ENCODE results near the gene RGPD3. TPM values are rescaled to one million over a fixed set of nuclear protein-coding genes. Genes with fewer than 3 reads are reported as not detected.

The RGPD3 gene
- total and polyA plus RNA-seq, 3 experiments from 2014 or later: 0.04 to 0.18 (median 0.12) TPM

- no peaks in the 10 kb centered on the region for H3K36me3 ChIP-seq (ENCODE audit: insufficient read depth, low read length)
- Mint-ChIP-seq H3K36me3 (no peaks in the 10 kb centered on the region), H3K4me3 (peak overlapping the region in 1 of 7 donors; percentile 9), H3K27me3 (peaks cover 9 to 16% of the 10 kb centered on the region in 2 donors), H3K4me1 (no peaks in the 10 kb centered on the region), H3K27ac (no peak overlapping the region), H3K9me3 (no peaks in the 10 kb centered on the region)
- H3K4me1 ChIP-seq (ENCODE audit: insufficient read depth, low read length): no peaks in the 10 kb centered on the region
- no peak overlapping the region for H3K4me3 ChIP-seq (ENCODE audit: low read length)
- ChIA-PET CTCF (no interaction called here), POLR2A (no interaction called here)
- H3K27me3 ChIP-seq (ENCODE audit: insufficient read depth, low read length, poor library complexity, severe bottlenecking): peaks cover 4% of the 10 kb centered on the region
- H3K27ac ChIP-seq (ENCODE audit: low read depth, low read length): no peak overlapping the region
- no peak for DNase-seq
- H3K9me3 ChIP-seq (ENCODE audit: low read length): no peaks in the 10 kb centered on the region
These were observed 104.4 kb downstream of the RGPD3 start for GRCh38 chr2:106363791-106364190.

GRCh38 chr2:106362789-106363188 lies 105.4 kb downstream of the RGPD3 start:
- CTCF ChIA-PET: no interaction called here
- DNase-seq: no peak
- no peaks in the 10 kb centered on the region for H3K36me3 Mint-ChIP-seq
- Histone ChIP-seq H3K27ac (ENCODE audit: low read depth, low read length) (no peak overlapping the region), H3K36me3 (ENCODE audit: insufficient read depth, low read length) (no peaks in the 10 kb centered on the region), H3K4me1 (ENCODE audit: insufficient read depth, low read length) (no peaks in the 10 kb centered on the region), H3K4me3 (ENCODE audit: low read length) (no peak overlapping the region), H3K27me3 (ENCODE audit: insufficient read depth, low read length, poor library complexity, severe bottlenecking) (peaks cover 4% of the 10 kb centered on the region), H3K9me3 (ENCODE audit: low read length) (no peaks in the 10 kb centered on the region)
- no peak overlapping the region for H3K27ac Mint-ChIP-seq
- H3K27me3 Mint-ChIP-seq: peaks cover 9 to 25% of the 10 kb centered on the region in 2 donors
- POLR2A ChIA-PET: no interaction called here
- H3K4me3 Mint-ChIP-seq: no peak overlapping the region
- no peaks in the 10 kb centered on the region for H3K9me3 Mint-ChIP-seq
- no peaks in the 10 kb centered on the region for H3K4me1 Mint-ChIP-seq

- POLR2A ChIA-PET: no interaction called here
- H3K36me3 Mint-ChIP-seq: no peaks in the 10 kb centered on the region
These were observed 108.7 kb downstream of the RGPD3 start for GRCh38 chr2:106359512-106359911.

GRCh38 chr2:106358521-106358920 lies 109.7 kb downstream of the RGPD3 start:
- POLR2A ChIA-PET: no interaction called here
- peaks cover 4% of the 10 kb centered on the region for H3K27me3 ChIP-seq (ENCODE audit: insufficient read depth, low read length, poor library complexity, severe bottlenecking)
- no peaks in the 10 kb centered on the region for H3K9me3 ChIP-seq (ENCODE audit: low read length)
- H3K27me3 Mint-ChIP-seq: peaks cover 17 to 40% of the 10 kb centered on the region in 2 donors
- H3K9me3 Mint-ChIP-seq: no peaks in the 10 kb centered on the region
- no peaks in the 10 kb centered on the region for H3K4me1 Mint-ChIP-seq
- H3K36me3 Mint-ChIP-seq: no peaks in the 10 kb centered on the region
- no peaks in the 10 kb centered on the region for H3K36me3 ChIP-seq (ENCODE audit: insufficient read depth, low read length)
- no peaks in the 10 kb centered on the region for H3K4me1 ChIP-seq (ENCODE audit: insufficient read depth, low read length)
- no peak overlapping the region for H3K27ac Mint-ChIP-seq
- H3K27ac ChIP-seq (ENCODE audit: low read depth, low read length): no peak overlapping the region
- H3K4me3 Mint-ChIP-seq: no peak overlapping the region
- CTCF ChIA-PET: no interaction called here
- DNase-seq: no peak
- no peak overlapping the region for H3K4me3 ChIP-seq (ENCODE audit: low read length)

More at GRCh38 chr2:106359512-106359911, 108.7 kb downstream of the RGPD3 start:
- no peaks in the 10 kb centered on the region for H3K4me1 Mint-ChIP-seq
- H3K9me3 ChIP-seq (ENCODE audit: low read length): no peaks in the 10 kb centered on the region
- no peaks in the 10 kb centered on the region for H3K4me1 ChIP-seq (ENCODE audit: insufficient read depth, low read length)
- H3K36me3 ChIP-seq (ENCODE audit: insufficient read depth, low read length): no peaks in the 10 kb centered on the region
- H3K4me3 ChIP-seq (ENCODE audit: low read length): no peak overlapping the region
- H3K27ac Mint-ChIP-seq: no peak overlapping the region
- peaks cover 17 to 34% of the 10 kb centered on the region in 2 donors for H3K27me3 Mint-ChIP-seq
- no peak overlapping the region for H3K4me3 Mint-ChIP-seq
- no peaks in the 10 kb centered on the region for H3K9me3 Mint-ChIP-seq
- H3K27me3 ChIP-seq (ENCODE audit: insufficient read depth, low read length, poor library complexity, severe bottlenecking): peaks cover 4% of the 10 kb centered on the region
- no peak for DNase-seq
- CTCF ChIA-PET: no interaction called here
- H3K27ac ChIP-seq (ENCODE audit: low read depth, low read length): no peak overlapping the region

- Mint-ChIP-seq H3K27ac (no peak overlapping the region), H3K36me3 (no peaks in the 10 kb centered on the region), H3K9me3 (no peaks in the 10 kb centered on the region), H3K4me1 (no peaks in the 10 kb centered on the region), H3K4me3 (no peak overlapping the region), H3K27me3 (peaks cover 17 to 40% of the 10 kb centered on the region in 2 donors)
- POLR2A ChIA-PET: no interaction called here
- Histone ChIP-seq H3K27ac (ENCODE audit: low read depth, low read length) (no peak overlapping the region), H3K4me3 (ENCODE audit: low read length) (no peak overlapping the region), H3K4me1 (ENCODE audit: insufficient read depth, low read length) (no peaks in the 10 kb centered on the region), H3K36me3 (ENCODE audit: insufficient read depth, low read length) (no peaks in the 10 kb centered on the region), H3K27me3 (ENCODE audit: insufficient read depth, low read length, poor library complexity, severe bottlenecking) (peaks cover 4% of the 10 kb centered on the region), H3K9me3 (ENCODE audit: low read length) (no peaks in the 10 kb centered on the region)
- DNase-seq: no peak
- CTCF ChIA-PET: no interaction called here
These were observed 110.1 kb downstream of the RGPD3 start for GRCh38 chr2:106358081-106358480.

- peaks cover 4% of the 10 kb centered on the region for H3K27me3 ChIP-seq (ENCODE audit: insufficient read depth, low read length, poor library complexity, severe bottlenecking)
- peaks cover 17 to 34% of the 10 kb centered on the region in 2 donors for H3K27me3 Mint-ChIP-seq
- no peaks in the 10 kb centered on the region for H3K9me3 Mint-ChIP-seq
- DNase-seq: no peak
- no peak overlapping the region for H3K27ac ChIP-seq (ENCODE audit: low read depth, low read length)
- no peaks in the 10 kb centered on the region for H3K4me1 Mint-ChIP-seq
- H3K4me1 ChIP-seq (ENCODE audit: insufficient read depth, low read length): no peaks in the 10 kb centered on the region
- H3K27ac Mint-ChIP-seq: no peak overlapping the region
- H3K36me3 Mint-ChIP-seq: no peaks in the 10 kb centered on the region
- no peaks in the 10 kb centered on the region for H3K36me3 ChIP-seq (ENCODE audit: insufficient read depth, low read length)
- ChIA-PET CTCF (no interaction called here), POLR2A (no interaction called here)
- H3K9me3 ChIP-seq (ENCODE audit: low read length): no peaks in the 10 kb centered on the region
- no peak overlapping the region for H3K4me3 Mint-ChIP-seq
- H3K4me3 ChIP-seq (ENCODE audit: low read length): no peak overlapping the region
These were observed 111.9 kb downstream of the RGPD3 start for GRCh38 chr2:106356291-106356690.

GRCh38 chr2:106353676-106354075 lies 114.5 kb downstream of the RGPD3 start:
- ChIA-PET POLR2A (no interaction called here), CTCF (no interaction called here)
- peaks cover 8 to 23% of the 10 kb centered on the region in 2 donors for H3K27me3 Mint-ChIP-seq
- H3K36me3 Mint-ChIP-seq: no peaks in the 10 kb centered on the region
- H3K9me3 ChIP-seq (ENCODE audit: low read length): no peaks in the 10 kb centered on the region
- H3K9me3 Mint-ChIP-seq: no peaks in the 10 kb centered on the region
- no peaks in the 10 kb centered on the region for H3K36me3 ChIP-seq (ENCODE audit: insufficient read depth, low read length)
- DNase-seq: no peak
- no peak overlapping the region for H3K27ac ChIP-seq (ENCODE audit: low read depth, low read length)
- no peak overlapping the region for H3K4me3 ChIP-seq (ENCODE audit: low read length)
- H3K27ac Mint-ChIP-seq: no peak overlapping the region
- H3K27me3 ChIP-seq (ENCODE audit: insufficient read depth, low read length, poor library complexity, severe bottlenecking): no peaks in the 10 kb centered on the region
- no peaks in the 10 kb centered on the region for H3K4me1 ChIP-seq (ENCODE audit: insufficient read depth, low read length)
- H3K4me1 Mint-ChIP-seq: no peaks in the 10 kb centered on the region
- H3K4me3 Mint-ChIP-seq: no peak overlapping the region

- Mint-ChIP-seq H3K27ac (no peak overlapping the region), H3K4me1 (peaks cover 0 to 7% (median 0%) of the 10 kb centered on the region in 3 donors), H3K36me3 (no peaks in the 10 kb centered on the region), H3K4me3 (no peak overlapping the region), H3K27me3 (peaks cover 8 to 15% of the 10 kb centered on the region in 2 donors), H3K9me3 (no peaks in the 10 kb centered on the region)
- Histone ChIP-seq H3K4me3 (ENCODE audit: low read length) (no peak overlapping the region), H3K27ac (ENCODE audit: low read depth, low read length) (no peak overlapping the region), H3K4me1 (ENCODE audit: insufficient read depth, low read length) (no peaks in the 10 kb centered on the region), H3K27me3 (ENCODE audit: insufficient read depth, low read length, poor library complexity, severe bottlenecking) (no peaks in the 10 kb centered on the region), H3K9me3 (ENCODE audit: low read length) (no peaks in the 10 kb centered on the region), H3K36me3 (ENCODE audit: insufficient read depth, low read length) (no peaks in the 10 kb centered on the region)
- CTCF ChIA-PET: no interaction called here
- DNase-seq: no peak
- POLR2A ChIA-PET: no interaction called here
These were observed 117.2 kb downstream of the RGPD3 start for GRCh38 chr2:106350980-106351379.

- no peaks in the 10 kb centered on the region for H3K9me3 Mint-ChIP-seq
- ChIA-PET POLR2A (no interaction called here), CTCF (no interaction called here)
- H3K4me1 Mint-ChIP-seq: peaks cover 0 to 7% (median 0%) of the 10 kb centered on the region in 3 donors
- no peaks in the 10 kb centered on the region for H3K9me3 ChIP-seq (ENCODE audit: low read length)
- H3K27ac ChIP-seq (ENCODE audit: low read depth, low read length): no peak overlapping the region
- H3K4me3 Mint-ChIP-seq: no peak overlapping the region
- no peak overlapping the region for H3K27ac Mint-ChIP-seq
- no peak overlapping the region for H3K4me3 ChIP-seq (ENCODE audit: low read length)
- no peaks in the 10 kb centered on the region for H3K4me1 ChIP-seq (ENCODE audit: insufficient read depth, low read length)
- H3K36me3 ChIP-seq (ENCODE audit: insufficient read depth, low read length): no peaks in the 10 kb centered on the region
- no peak for DNase-seq
- H3K27me3 Mint-ChIP-seq: peaks cover 0 to 2% of the 10 kb centered on the region in 2 donors
- no peaks in the 10 kb centered on the region for H3K36me3 Mint-ChIP-seq
- H3K27me3 ChIP-seq (ENCODE audit: insufficient read depth, low read length, poor library complexity, severe bottlenecking): no peaks in the 10 kb centered on the region
These were observed 123.9 kb downstream of the RGPD3 start for GRCh38 chr2:106344302-106344701.

All from CD8-positive, alpha-beta memory T cell (primary cell).